ENCODE data around the gene PRR23A. TPM values are rescaled to one million over a fixed set of nuclear protein-coding genes. Genes with fewer than 3 reads are reported as not detected.

Gene PRR23A
- total and polyA plus RNA-seq, 2 of the 4 experiments (the other 2 are of a cell fraction) = not detected

DNA sequence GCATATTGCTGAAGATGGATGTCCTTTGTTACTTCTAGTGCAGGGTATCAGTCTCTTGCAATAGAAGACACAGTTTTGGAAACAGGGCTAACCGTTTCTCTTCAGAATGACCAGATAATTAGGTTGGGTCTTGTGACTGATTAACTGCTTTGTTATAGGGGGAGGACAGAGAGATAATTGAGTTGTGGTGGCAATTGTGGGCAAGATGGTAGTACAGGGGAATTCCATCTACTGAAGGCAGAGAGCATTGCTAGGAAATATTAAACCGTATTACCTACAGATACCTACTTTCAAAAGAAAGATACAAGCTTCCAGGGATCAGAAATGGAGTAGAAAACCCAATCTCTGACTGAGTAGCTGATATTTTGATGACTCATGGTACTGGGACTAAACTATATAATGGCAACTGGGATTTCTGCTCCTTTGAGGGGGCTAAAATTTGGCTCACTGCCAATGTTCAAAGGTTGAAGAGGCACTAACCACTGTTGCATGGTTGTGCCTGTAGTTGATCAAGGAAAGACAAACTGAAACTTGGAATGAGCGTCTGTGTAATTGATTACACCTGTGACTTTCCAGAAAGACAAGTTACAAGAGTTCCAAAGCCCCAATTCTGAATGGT lies 10.5 kb upstream of the PRR23A start:
- H2BK15ac ChIP-seq (ENCODE audit: low read depth, low read length) = no peak overlapping the region
- H2BK5ac ChIP-seq (ENCODE audit: low read depth, low read length, poor library complexity, severe bottlenecking) = no peak overlapping the region
- TF ChIP-seq, protein P1, sequence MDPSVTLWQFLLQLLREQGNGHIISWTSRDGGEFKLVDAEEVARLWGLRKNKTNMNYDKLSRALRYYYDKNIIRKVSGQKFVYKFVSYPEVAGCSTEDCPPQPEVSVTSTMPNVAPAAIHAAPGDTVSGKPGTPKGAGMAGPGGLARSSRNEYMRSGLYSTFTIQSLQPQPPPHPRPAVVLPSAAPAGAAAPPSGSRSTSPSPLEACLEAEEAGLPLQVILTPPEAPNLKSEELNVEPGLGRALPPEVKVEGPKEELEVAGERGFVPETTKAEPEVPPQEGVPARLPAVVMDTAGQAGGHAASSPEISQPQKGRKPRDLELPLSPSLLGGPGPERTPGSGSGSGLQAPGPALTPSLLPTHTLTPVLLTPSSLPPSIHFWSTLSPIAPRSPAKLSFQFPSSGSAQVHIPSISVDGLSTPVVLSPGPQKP (IDR thresholded peaks at IDR 0.05; ENCODE audit: borderline replicate concordance, low read depth, low read length) = no peak
- TF ChIP-seq CEBPB (IDR thresholded peaks at IDR 0.05; ENCODE audit: low read depth, low read length) (no peak), RFX5 (IDR thresholded peaks at IDR 0.05; ENCODE audit: low read depth, low read length) (no peak), CHD1 (IDR thresholded peaks at IDR 0.05; ENCODE audit: low read depth, low read length) (no peak), MAFK (IDR thresholded peaks at IDR 0.05; ENCODE audit: low read depth, low read length) (no peak), BHLHE40 (IDR thresholded peaks at IDR 0.05; ENCODE audit: low read depth, low read length) (no peak), MAZ (IDR thresholded peaks at IDR 0.05; ENCODE audit: borderline replicate concordance, low read depth, low read length) (no peak), FOS (IDR thresholded peaks at IDR 0.05; ENCODE audit: low read depth, low read length) (no peak)
- TF ChIP-seq, protein P2, sequence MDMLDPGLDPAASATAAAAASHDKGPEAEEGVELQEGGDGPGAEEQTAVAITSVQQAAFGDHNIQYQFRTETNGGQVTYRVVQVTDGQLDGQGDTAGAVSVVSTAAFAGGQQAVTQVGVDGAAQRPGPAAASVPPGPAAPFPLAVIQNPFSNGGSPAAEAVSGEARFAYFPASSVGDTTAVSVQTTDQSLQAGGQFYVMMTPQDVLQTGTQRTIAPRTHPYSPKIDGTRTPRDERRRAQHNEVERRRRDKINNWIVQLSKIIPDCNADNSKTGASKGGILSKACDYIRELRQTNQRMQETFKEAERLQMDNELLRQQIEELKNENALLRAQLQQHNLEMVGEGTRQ (IDR thresholded peaks at IDR 0.05; ENCODE audit: low read depth, low read length) = no peak
- no peaks in the 10 kb centered on the region for H3K36me3 ChIP-seq (ENCODE audit: control insufficient read depth, insufficient read depth, low read length)
- CTCF ChIA-PET = no interaction called here
- no peak overlapping the region for H2AFZ ChIP-seq (replicated peaks; ENCODE audit: low read length, poor library complexity)
- H3K9me1 ChIP-seq (ENCODE audit: insufficient read depth, low read length) = no peaks in the 10 kb centered on the region
- no peak overlapping the region for H2AK5ac ChIP-seq (ENCODE audit: low read depth, low read length)
- POLR2A ChIA-PET (ENCODE audit: unreplicated experiment) = no interaction called here
- no peak overlapping the region for H4K91ac ChIP-seq (ENCODE audit: insufficient read depth, low read depth, low read length)
- H2BK20ac ChIP-seq (ENCODE audit: low read depth, low read length) = no peak overlapping the region
- no CpG with 5 or more reads among the region's 3 CpGs for WGBS, 2 experiments (ENCODE audit: extremely low coverage in 2 of 2, insufficient read length in 1 of 2)
- no peak overlapping the region for H3K56ac ChIP-seq (ENCODE audit: extremely low read depth, insufficient read depth, low read length)
- H3K9me3 ChIP-seq (ENCODE audit: control insufficient read depth, insufficient read depth, low read length) = peaks cover 5% of the 10 kb centered on the region; the same call in 1 of the 2 replicates
- no peak overlapping the region for H4K5ac ChIP-seq (ENCODE audit: low read depth, low read length)
- H4K8ac ChIP-seq (ENCODE audit: low read depth in 2 of 2, low read length in 2 of 2) = no peak overlapping the region
- H3K27me3 ChIP-seq (ENCODE audit: control insufficient read depth, insufficient read depth, low read length) = no peaks in the 10 kb centered on the region
- ATAC-seq (ENCODE audit: low read depth) (no peak), DNase-seq (no peak)
- no peak overlapping the region for H3K9ac ChIP-seq (ENCODE audit: low read depth, low read length)
- no peak overlapping the region for H3K18ac ChIP-seq (ENCODE audit: low read depth, low read length)
- H2BK120ac ChIP-seq (ENCODE audit: low read depth, low read length) = no peak overlapping the region
- H4K20me1 ChIP-seq (ENCODE audit: insufficient read depth, low read length) = no peaks in the 10 kb centered on the region
- intact Hi-C loops (cut with micrococcal nuclease) (loop anchor here (10.0 kb wide), 1 partner anchor 48 kb away; no protein-coding TSS in a partner anchor), in situ Hi-C loops (cut with MboI; ENCODE audit: low sequenced_read_pairs) (no loop called here), dilution Hi-C loops (cut with HindIII; ENCODE audit: low sequenced_read_pairs, unreplicated experiment) (no loop called here)
- H3K27ac ChIP-seq (ENCODE audit: insufficient read depth, low read length) = no peak overlapping the region
- H3K4me2 ChIP-seq (ENCODE audit: low read depth, low read length) = no peak overlapping the region
- no TSS peak for BruUV-seq (replicated peaks)
- no peaks in the 10 kb centered on the region for H3K79me1 ChIP-seq (ENCODE audit: low read depth in 1 of 2, low read length in 2 of 2)
- no peak overlapping the region for H3K4ac ChIP-seq (ENCODE audit: low read depth, low read length)
- H3K23ac ChIP-seq (ENCODE audit: low read depth, low read length) = no peak overlapping the region
- H3K4me3 ChIP-seq (ENCODE audit: insufficient read depth, low read depth, low read length) = no peak overlapping the region
- H3K14ac ChIP-seq (replicated peaks; ENCODE audit: low read depth, low read length) = no peak overlapping the region
- H2AK9ac ChIP-seq (replicated peaks; ENCODE audit: low read depth, low read length, poor library complexity) = no peak overlapping the region
- no peaks in the 10 kb centered on the region for H3K4me1 ChIP-seq (ENCODE audit: control insufficient read depth, insufficient read depth, low read length)
